ENCODE measurements around the gene TAGLN. TPM values are rescaled to one million over a fixed set of nuclear protein-coding genes. Genes with fewer than 3 reads are reported as not detected.

The TAGLN gene
- total RNA-seq, 1 donor from 2014 or later: 69.5 TPM

- ATAC-seq: no peak
- DNase-seq: no peak
- intact Hi-C loops (cut with micrococcal nuclease): no loop called here
Observed at GRCh38 chr11:117191680-117192400, 7.3 kb upstream of the TAGLN start.

- intact Hi-C loops (cut with micrococcal nuclease): no loop called here
- ATAC-seq: no peak
- no peak for DNase-seq
Observed at GRCh38 chr11:117192401-117192875, 6.7 kb upstream of the TAGLN start.

- intact Hi-C loops (cut with micrococcal nuclease): no loop called here
- DNase-seq (no peak), ATAC-seq (no peak)
Observed at GRCh38 chr11:117193130-117194020, 5.8 kb upstream of the TAGLN start.

GRCh38 chr11:117194267-117194666 lies 4.9 kb upstream of the TAGLN start:
- ATAC-seq (no peak), DNase-seq (no peak)
- intact Hi-C loops (cut with micrococcal nuclease): no loop called here

GRCh38 chr11:117195258-117195657 lies 3.9 kb upstream of the TAGLN start:
- no peak for ATAC-seq
- intact Hi-C loops (cut with micrococcal nuclease): no loop called here
- no peak for DNase-seq

- intact Hi-C loops (cut with micrococcal nuclease): no loop called here
- DNase-seq (no peak), ATAC-seq (no peak)
Observed at GRCh38 chr11:117195761-117196160, 3.4 kb upstream of the TAGLN start.

- ATAC-seq (no peak), DNase-seq (no peak)
- intact Hi-C loops (cut with micrococcal nuclease): no loop called here
Observed at GRCh38 chr11:117197006-117197405, 2.2 kb upstream of the TAGLN start.

- intact Hi-C loops (cut with micrococcal nuclease): no loop called here
- ATAC-seq (no peak), DNase-seq (peak; percentile 38)
Observed at GRCh38 chr11:117197516-117198456, 1.4 kb upstream of the TAGLN start.

- DNase-seq (no peak), ATAC-seq (no peak)
- intact Hi-C loops (cut with micrococcal nuclease): no loop called here
Observed at GRCh38 chr11:117198613-117199012, 557 bp upstream of the TAGLN start.

- DNase-seq (no peak), ATAC-seq (peak; percentile 0)
- intact Hi-C loops (cut with micrococcal nuclease): no loop called here
Observed at GRCh38 chr11:117199916-117200812, 994 bp downstream of the TAGLN start.

- intact Hi-C loops (cut with micrococcal nuclease): no loop called here
- DNase-seq: no peak
- no peak for ATAC-seq
Observed at GRCh38 chr11:117200813-117201657, 1.9 kb downstream of the TAGLN start.

GRCh38 chr11:117201658-117202305 lies 2.6 kb downstream of the TAGLN start:
- intact Hi-C loops (cut with micrococcal nuclease): no loop called here

GRCh38 chr11:117202386-117203068 lies 3.4 kb downstream of the TAGLN start:
- intact Hi-C loops (cut with micrococcal nuclease): no loop called here
- ATAC-seq (no peak), DNase-seq (peak; percentile 21)

More at GRCh38 chr11:117201658-117202305, 2.6 kb downstream of the TAGLN start:
- DNase-seq (peak; percentile 42), ATAC-seq (no peak)

- DNase-seq (peak; percentile 36), ATAC-seq (no peak)
- intact Hi-C loops (cut with micrococcal nuclease): no loop called here
Observed at GRCh38 chr11:117203069-117203407, 3.9 kb downstream of the TAGLN start.

- DNase-seq: no peak
- intact Hi-C loops (cut with micrococcal nuclease): no loop called here
- ATAC-seq: no peak
Observed at GRCh38 chr11:117204283-117205080, 5.3 kb downstream of the TAGLN start.
